Measurements from ENCODE around the gene BICDL2. TPM values are rescaled to one million over a fixed set of nuclear protein-coding genes. Genes with fewer than 3 reads are reported as not detected.
A peak's percentile ranks its signal among the peaks of the same experiment; 100 is the strongest.

Gene BICDL2
- total and polyA plus RNA-seq, 7 donors: 0.36 to 83.8 (median 62.5) TPM; not detected in 2

DNA sequence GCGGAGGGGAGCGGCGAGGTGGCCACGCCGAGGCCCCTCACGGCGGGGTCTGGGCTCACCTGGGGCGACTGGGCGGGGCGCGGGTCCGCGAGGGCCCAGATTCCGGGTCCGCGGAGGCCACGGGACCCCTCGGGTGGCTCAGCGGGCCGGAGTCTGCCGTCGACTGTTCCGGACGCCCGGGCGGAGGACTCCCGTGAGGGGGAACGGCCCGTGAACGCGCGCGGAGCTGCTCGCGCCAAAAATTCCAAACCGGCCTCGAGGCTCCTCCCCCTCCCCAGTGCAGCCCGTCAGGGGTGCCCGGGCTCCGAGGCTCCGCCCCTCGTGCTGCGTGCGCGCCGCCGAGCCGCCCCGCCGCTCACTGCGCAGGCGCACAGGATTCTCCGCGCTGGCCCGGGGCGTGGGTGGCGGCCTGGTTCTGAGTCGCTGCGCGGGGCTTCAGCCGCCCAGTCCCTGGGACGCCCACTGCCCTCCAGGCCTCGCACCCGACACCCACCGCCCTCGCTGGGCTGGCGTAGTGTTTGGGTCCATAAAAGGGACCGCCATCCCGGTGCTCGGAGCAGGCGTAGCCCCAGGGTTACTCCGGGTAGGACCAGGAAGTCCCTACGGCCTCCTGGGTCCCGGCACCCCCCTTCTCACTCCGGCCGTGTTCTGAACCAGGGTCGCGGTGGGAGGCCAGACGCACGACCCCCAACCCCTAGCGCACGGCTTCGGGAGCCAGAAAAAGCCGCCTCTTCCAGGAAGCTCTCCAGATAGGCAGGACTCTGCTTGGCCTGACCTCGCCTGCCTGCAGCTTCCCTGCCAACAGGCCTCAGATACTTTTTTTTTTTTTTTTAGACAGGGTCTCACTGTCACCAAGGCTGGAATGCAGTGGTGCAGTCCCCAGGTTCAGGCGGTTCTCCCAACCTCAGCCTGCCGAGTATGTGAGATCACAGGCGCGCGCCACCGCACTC is 56.2 kb downstream of the BICDL2 start, which contains the start of gene PKMYT1:
Gene PKMYT1 (minus strand): TSS at position 220 of the 950 bp plus-strand sequence. CDS start 789 bp downstream, outside the sequence.
- Histone ChIP-seq H3K9me3 (no peaks in the 10 kb centered on the region), H3K27ac (peak within 1 kb of the TSS; percentile 82 to 93 (median 87)), H3K36me3 (no peaks in the 10 kb centered on the region), H3K4me1 (peaks cover 0 to 29% (median 24%) of the 10 kb centered on the region in 4 donors), H3K27me3 (peaks cover 7 to 28% (median 9%) of the 10 kb centered on the region in 3 donors), H3K4me3 (peak within 1 kb of the TSS; percentile 65 to 90 (median 72))
- intact Hi-C loops (cut with DNase I): loop anchor here (5.0 kb wide), 1 partner anchor 53 kb away; no protein-coding TSS in a partner anchor
- TF ChIP-seq POLR2A (IDR thresholded peaks at IDR 0.05) (peak; percentile 93 to 95), EP300 (IDR thresholded peaks at IDR 0.05) (no peak), POLR2AphosphoS5 (IDR thresholded peaks at IDR 0.05) (peak; percentile 93 to 99 (median 98))
- TF ChIP-seq, protein P1, sequence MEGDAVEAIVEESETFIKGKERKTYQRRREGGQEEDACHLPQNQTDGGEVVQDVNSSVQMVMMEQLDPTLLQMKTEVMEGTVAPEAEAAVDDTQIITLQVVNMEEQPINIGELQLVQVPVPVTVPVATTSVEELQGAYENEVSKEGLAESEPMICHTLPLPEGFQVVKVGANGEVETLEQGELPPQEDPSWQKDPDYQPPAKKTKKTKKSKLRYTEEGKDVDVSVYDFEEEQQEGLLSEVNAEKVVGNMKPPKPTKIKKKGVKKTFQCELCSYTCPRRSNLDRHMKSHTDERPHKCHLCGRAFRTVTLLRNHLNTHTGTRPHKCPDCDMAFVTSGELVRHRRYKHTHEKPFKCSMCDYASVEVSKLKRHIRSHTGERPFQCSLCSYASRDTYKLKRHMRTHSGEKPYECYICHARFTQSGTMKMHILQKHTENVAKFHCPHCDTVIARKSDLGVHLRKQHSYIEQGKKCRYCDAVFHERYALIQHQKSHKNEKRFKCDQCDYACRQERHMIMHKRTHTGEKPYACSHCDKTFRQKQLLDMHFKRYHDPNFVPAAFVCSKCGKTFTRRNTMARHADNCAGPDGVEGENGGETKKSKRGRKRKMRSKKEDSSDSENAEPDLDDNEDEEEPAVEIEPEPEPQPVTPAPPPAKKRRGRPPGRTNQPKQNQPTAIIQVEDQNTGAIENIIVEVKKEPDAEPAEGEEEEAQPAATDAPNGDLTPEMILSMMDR (IDR thresholded peaks at IDR 0.05): no peak
- 6% methylated on average over 91 of the region's 91 CpGs for WGBS, 2 donors
- DNase-seq: peak; percentile 94

DNA sequence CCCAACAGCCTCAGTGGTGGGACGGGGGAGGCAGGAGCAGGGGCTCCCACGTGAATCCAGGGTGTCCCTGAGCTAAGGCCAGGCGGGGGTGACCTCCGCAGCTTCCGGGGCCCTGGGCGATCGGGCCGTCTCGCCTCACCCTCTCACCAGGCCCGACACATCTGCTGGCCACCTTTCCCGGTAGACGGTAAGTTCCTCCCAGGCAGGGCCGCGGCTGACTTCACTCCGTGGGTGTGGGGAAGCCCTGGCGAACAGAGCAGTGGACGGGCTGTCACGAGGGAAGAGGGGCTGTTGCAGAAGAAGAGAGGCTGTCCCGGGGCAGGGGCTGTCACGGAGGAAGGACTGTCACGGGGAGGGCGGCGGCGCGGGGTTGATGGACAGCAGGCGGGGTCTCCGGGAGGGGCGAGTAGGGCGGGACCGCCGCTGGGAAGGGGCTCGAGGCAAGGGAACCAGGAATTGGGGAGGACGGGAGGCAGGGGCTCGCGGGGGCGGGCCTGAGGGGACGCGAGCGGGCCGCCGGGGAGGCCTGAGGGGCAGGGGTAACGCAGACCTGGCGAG is 57.0 kb downstream of the BICDL2 start:
- Histone ChIP-seq H3K9me3 (no peaks in the 10 kb centered on the region), H3K4me3 (peak overlapping the region; percentile 65 to 90 (median 72)), H3K27ac (no peak overlapping the region), H3K27me3 (peaks cover 7 to 28% (median 9%) of the 10 kb centered on the region in 3 donors), H3K36me3 (no peaks in the 10 kb centered on the region), H3K4me1 (peaks cover 0 to 27% (median 23%) of the 10 kb centered on the region in 4 donors)
- no peak for DNase-seq
- intact Hi-C loops (cut with DNase I): loop anchor here (5.0 kb wide), 1 partner anchor 52 kb away; no protein-coding TSS in a partner anchor
- TF ChIP-seq, protein P1 (IDR thresholded peaks at IDR 0.05): no peak
- TF ChIP-seq EP300 (IDR thresholded peaks at IDR 0.05) (no peak), POLR2AphosphoS5 (IDR thresholded peaks at IDR 0.05) (no peak), POLR2A (IDR thresholded peaks at IDR 0.05) (no peak)
- WGBS, 2 donors: 2 to 8% methylated on average over 43 of the region's 43 CpGs

Small RNAs within 50 kb of the gene (small RNA-seq; reads per million reads assigned to genes)
- gene LINC00514 (0 reads per million in 3 donors), gene RNU1-22P (0 to 0.11 (median 0) reads per million in 3 donors)

Other genes with a start within 250 kb of the BICDL2 start
- not detected for gene PRSS33, start 249.4 kb downstream of the BICDL2 start, total RNA-seq
- not detected for gene PRSS33, start 249.4 kb downstream of the BICDL2 start, polyA plus RNA-seq
- gene PRSS41, start 238.5 kb downstream of the BICDL2 start, total RNA-seq: not detected
- gene PRSS41, start 238.5 kb downstream of the BICDL2 start, polyA plus RNA-seq: not detected
- not detected for gene PRSS21, start 219.7 kb downstream of the BICDL2 start, total RNA-seq
- under 1 TPM in 1 of 3 donors, not detected in 2; 0.58 TPM for gene PRSS21, start 219.7 kb downstream of the BICDL2 start, polyA plus RNA-seq
- not detected for gene ZG16B, start 206.6 kb downstream of the BICDL2 start, total RNA-seq
- gene ZG16B, start 206.6 kb downstream of the BICDL2 start, polyA plus RNA-seq: 100 to 1,000 TPM in 1 of 3 donors, 10 to 100 TPM in 2; 15.6 to 147 (median 55.0) TPM
- not detected for gene PRSS22, start 178.8 kb downstream of the BICDL2 start, total RNA-seq
- gene PRSS22, start 178.8 kb downstream of the BICDL2 start, polyA plus RNA-seq: 10 to 100 TPM in 1 of 3 donors, not detected in 2; 20.8 TPM
- 10 to 100 TPM; 33.6 to 64.2 (median 55.8) TPM for gene FLYWCH2, start 153.7 kb downstream of the BICDL2 start, total RNA-seq
- 10 to 100 TPM; 27.5 to 43.2 (median 30.7) TPM for gene FLYWCH2, start 153.7 kb downstream of the BICDL2 start, polyA plus RNA-seq
- 10 to 100 TPM; 28.6 to 51.5 (median 33.2) TPM for gene FLYWCH1, start 125.0 kb downstream of the BICDL2 start, total RNA-seq
- 10 to 100 TPM in 1 of 3 donors, 1 to 10 TPM in 2; 6.9 to 19.5 (median 7.2) TPM for gene FLYWCH1, start 125.0 kb downstream of the BICDL2 start, polyA plus RNA-seq
- not detected for gene KREMEN2, start 72.7 kb downstream of the BICDL2 start, total RNA-seq
- 1 to 10 TPM; 1.0 to 1.8 (median 1.6) TPM for gene KREMEN2, start 72.7 kb downstream of the BICDL2 start, polyA plus RNA-seq
- gene PAQR4, start 67.6 kb downstream of the BICDL2 start, total RNA-seq: 1 to 10 TPM in 2 of 4 donors, under 1 TPM in 2; 0.83 to 3.6 (median 1.0) TPM
- 10 to 100 TPM in 1 of 3 donors, 1 to 10 TPM in 2; 3.6 to 22.1 (median 3.9) TPM for gene PAQR4, start 67.6 kb downstream of the BICDL2 start, polyA plus RNA-seq
- gene PKMYT1, start 56.5 kb downstream of the BICDL2 start, total RNA-seq: under 1 TPM in 1 of 4 donors, not detected in 3; 0.95 TPM
- gene PKMYT1, start 56.5 kb downstream of the BICDL2 start, polyA plus RNA-seq: 10 to 100 TPM in 1 of 3 donors, 1 to 10 TPM in 2; 1.6 to 33.1 (median 4.2) TPM
- not detected for gene CLDN9, start 24.0 kb downstream of the BICDL2 start, total RNA-seq
- under 1 TPM in 1 of 3 donors, not detected in 2; 0.28 TPM for gene CLDN9, start 24.0 kb downstream of the BICDL2 start, polyA plus RNA-seq
- gene CLDN6, start 18.8 kb downstream of the BICDL2 start, total RNA-seq: not detected
- gene CLDN6, start 18.8 kb downstream of the BICDL2 start, polyA plus RNA-seq: not detected
- gene TNFRSF12A, start 16.6 kb downstream of the BICDL2 start, total RNA-seq: 10 to 100 TPM in 3 of 4 donors, 1 to 10 TPM in 1; 6.1 to 78.2 (median 12.7) TPM
- gene TNFRSF12A, start 16.6 kb downstream of the BICDL2 start, polyA plus RNA-seq: 10 to 100 TPM in 1 of 3 donors, 1 to 10 TPM in 2; 6.6 to 16.3 (median 7.9) TPM
- 10 to 100 TPM; 23.1 to 77.3 (median 32.2) TPM for gene HCFC1R1, start 13.0 kb downstream of the BICDL2 start, total RNA-seq
- gene HCFC1R1, start 13.0 kb downstream of the BICDL2 start, polyA plus RNA-seq: 10 to 100 TPM; 52.9 to 82.5 (median 53.1) TPM
- 10 to 100 TPM in 3 of 4 donors, 1 to 10 TPM in 1; 8.6 to 15.8 (median 13.4) TPM for gene THOC6, start 12.9 kb downstream of the BICDL2 start, total RNA-seq
- gene THOC6, start 12.9 kb downstream of the BICDL2 start, polyA plus RNA-seq: 10 to 100 TPM; 16.8 to 35.8 (median 18.5) TPM
- gene MMP25, start 9.6 kb upstream of the BICDL2 start, total RNA-seq: under 1 TPM in 3 of 4 donors, not detected in 1; under 0.01 to 0.41 (median 0.16) TPM
- gene MMP25, start 9.6 kb upstream of the BICDL2 start, polyA plus RNA-seq: 1 to 10 TPM; 1.8 to 3.7 (median 2.8) TPM
- 10 to 100 TPM in 3 of 4 donors, 1 to 10 TPM in 1; 8.6 to 27.1 (median 20.3) TPM for gene IL32, start 28.7 kb upstream of the BICDL2 start, total RNA-seq
- 1,000 to 10,000 TPM in 1 of 3 donors, 100 to 1,000 TPM in 2; 464 to 2,189 (median 560) TPM for gene IL32, start 28.7 kb upstream of the BICDL2 start, polyA plus RNA-seq
- not detected for gene ZSCAN10, start 62.4 kb upstream of the BICDL2 start, total RNA-seq
- not detected for gene ZSCAN10, start 62.4 kb upstream of the BICDL2 start, polyA plus RNA-seq
- gene ZNF205, start 75.6 kb upstream of the BICDL2 start, total RNA-seq: 10 to 100 TPM; 15.8 to 17.5 (median 16.7) TPM
- gene ZNF205, start 75.6 kb upstream of the BICDL2 start, polyA plus RNA-seq: 10 to 100 TPM in 2 of 3 donors, 1 to 10 TPM in 1; 6.6 to 12.6 (median 10.9) TPM
- gene ZNF213, start 98.1 kb upstream of the BICDL2 start, total RNA-seq: 10 to 100 TPM in 1 of 4 donors, 1 to 10 TPM in 3; 2.6 to 10.5 (median 5.0) TPM
- 10 to 100 TPM in 1 of 3 donors, 1 to 10 TPM in 2; 7.2 to 11.3 (median 7.2) TPM for gene ZNF213, start 98.1 kb upstream of the BICDL2 start, polyA plus RNA-seq
- gene OR1F1, start 151.3 kb upstream of the BICDL2 start, total RNA-seq: not detected
- gene OR1F1, start 151.3 kb upstream of the BICDL2 start, polyA plus RNA-seq: not detected
- 1 to 10 TPM; 5.5 to 6.8 (median 6.2) TPM for gene ZNF200, start 198.2 kb upstream of the BICDL2 start, total RNA-seq
- 1 to 10 TPM; 2.8 to 4.9 (median 3.0) TPM for gene ZNF200, start 198.2 kb upstream of the BICDL2 start, polyA plus RNA-seq
- gene MEFV, start 219.7 kb upstream of the BICDL2 start, total RNA-seq: 1 to 10 TPM; 1.2 to 2.9 (median 2.1) TPM
- gene MEFV, start 219.7 kb upstream of the BICDL2 start, polyA plus RNA-seq: under 1 TPM; 0.60 to 0.92 (median 0.85) TPM
- gene ZNF263, start 246.5 kb upstream of the BICDL2 start, total RNA-seq: 10 to 100 TPM; 27.5 to 51.3 (median 33.4) TPM
- 10 to 100 TPM in 2 of 3 donors, 1 to 10 TPM in 1; 9.7 to 17.2 (median 15.0) TPM for gene ZNF263, start 246.5 kb upstream of the BICDL2 start, polyA plus RNA-seq